OCI-LY7 (cell line): Measurements from ENCODE around the gene MYOCD. TPM values are rescaled to one million over a fixed set of nuclear protein-coding genes. Genes with fewer than 3 reads are reported as not detected.

ENCODE experiments used
- BruUV-seq: library from RNA; stranded (reverse); fragments of 400-500 nt; replicated peaks from 2 replicates; lab custom pipeline; 2021; lab: Mats Ljungman, UMichigan
- CTCF ChIA-PET: fragments of 300-600 bp; sonication (Branson Sonifier 250); formaldehyde crosslinking; loops from one replicate; lab custom pipeline; 2022; ENCODE audit warnings: antibody characterized with exemption; ENCODE audit not compliant: unreplicated experiment; lab: Charles Lee
- POLR2A ChIA-PET: fragments of 300-600 bp; sonication (Branson Sonifier 250); formaldehyde crosslinking; loops from one replicate; lab custom pipeline; 2022; ENCODE audit warnings: antibody characterized with exemption; lab: Charles Lee
- DNase-seq: peaks from one replicate; pipeline ENCODE4 v3.0.0-alpha.2; 2015; ENCODE audit warnings: low spot score
- H2AFZ ChIP-seq: fragments of 200-600 bp; sonication (generic), shearing (Covaris generic); 2 replicates; pipeline ENCODE4 v1.6.1; 2014; ENCODE audit warnings: mild to moderate bottlenecking, antibody characterized with exemption, low read length, moderate library complexity
- H3K27ac ChIP-seq: fragments of 200-600 bp; sonication (generic); 2 replicates; pipeline ENCODE4 v1.5.1; 2014; ENCODE audit warnings: mixed run types, low read depth, mild to moderate bottlenecking, moderate library complexity, low read length, inconsistent platforms; ENCODE audit not compliant: poor library complexity, severe bottlenecking
- H3K36me3 ChIP-seq: fragments of 200-600 bp; sonication (generic); 2 replicates; pipeline ENCODE4 v1.6.1; 2014; ENCODE audit warnings: mild to moderate bottlenecking, antibody characterized with exemption, low read length, moderate library complexity, mixed read lengths; ENCODE audit not compliant: insufficient read depth
- H3K4me1 ChIP-seq: fragments of 200-600 bp; sonication (generic); 2 replicates; pipeline ENCODE4 v1.5.1; 2014; ENCODE audit warnings: mild to moderate bottlenecking, low read length; ENCODE audit not compliant: insufficient read depth, poor library complexity, severe bottlenecking
- H3K4me2 ChIP-seq: fragments of 200-600 bp; sonication (generic); 2 replicates; pipeline ENCODE4 v1.6.1; 2014; ENCODE audit warnings: mild to moderate bottlenecking, low read length
- H3K4me3 ChIP-seq: fragments of 200-600 bp; sonication (generic); 2 replicates; pipeline ENCODE4 v1.5.1; 2014; ENCODE audit warnings: mild to moderate bottlenecking, low read depth, low read length; ENCODE audit not compliant: poor library complexity, severe bottlenecking
- H3K79me2 ChIP-seq: fragments of 200-600 bp; sonication (generic); 2 replicates; pipeline ENCODE4 v1.6.1; 2016; ENCODE audit warnings: low read depth, mild to moderate bottlenecking, low read length, moderate library complexity, mixed read lengths; ENCODE audit not compliant: insufficient read depth
- H3K9me2 ChIP-seq: fragments of 200-600 bp; sonication (generic); 2 replicates; pipeline ENCODE4 v1.6.1; 2016; ENCODE audit warnings: mild to moderate bottlenecking, low read length, mixed read lengths; ENCODE audit not compliant: insufficient read depth
- H3K9me3 ChIP-seq: fragments of 200-600 bp; sonication (generic); 2 replicates; pipeline ENCODE4 v1.6.1; 2014; ENCODE audit warnings: mild to moderate bottlenecking, mixed run types, low read length, mixed read lengths
- H4K20me1 ChIP-seq: fragments of 200-600 bp; sonication (generic); 2 replicates; pipeline ENCODE4 v1.6.1; 2014; ENCODE audit warnings: mild to moderate bottlenecking, antibody characterized with exemption, low read length, moderate library complexity, mixed read lengths; ENCODE audit not compliant: insufficient read depth
- CTCF ChIP-seq: fragments of 200-600 bp; sonication (generic); conservative IDR thresholded peaks from 2 replicates; pipeline ENCODE4 v1.5.1; 2014; ENCODE audit warnings: mild to moderate bottlenecking, antibody characterized with exemption, low read length, moderate library complexity, mixed read lengths
- EZH2phosphoT487 ChIP-seq: fragments of 200-600 bp; sonication (generic); IDR thresholded peaks from 2 replicates; pipeline ENCODE4 v1.6.1; 2018; ENCODE audit warnings: low read depth, borderline replicate concordance, mild to moderate bottlenecking, mixed run types, antibody characterized with exemption, low read length, moderate library complexity, mixed read lengths
- intact Hi-C: fragments of 100-400 bp; cut with micrococcal nuclease; formaldehyde crosslinking; loops from one replicate; pipeline ENCODE4 v1.10.0; 2022; ENCODE audit not compliant: unreplicated experiment
- total RNA-seq, 2 experiments: library from RNA; depleted of rRNA in 1 of 2; stranded (reverse); fragments of >200 nt in 1 of 2; shearing (Covaris generic) in 1 of 2; gene quantifications; 2 replicates each; pipeline ENCODE4 v1.2.3, GENCODE V29; 2014 to 2022

Gene MYOCD
- total RNA-seq, 2 experiments from 2014 or later, result not detected

GRCh38 chr17:12768255-12768654, 102.6 kb downstream of the MYOCD start:
- TF ChIP-seq EZH2phosphoT487 (no peak), CTCF (no peak)
- no peak overlapping the region for H3K4me3 ChIP-seq
- H3K9me3 ChIP-seq, result no peaks in the 10 kb centered on the region
- H3K9me2 ChIP-seq, result no peaks in the 10 kb centered on the region
- H3K4me2 ChIP-seq, result no peak overlapping the region
- H4K20me1 ChIP-seq, result no peaks in the 10 kb centered on the region
- peaks cover 4% of the 10 kb centered on the region for H3K4me1 ChIP-seq
- POLR2A ChIA-PET, result no interaction called here
- no peak overlapping the region for H3K27ac ChIP-seq
- H2AFZ ChIP-seq, result no peak overlapping the region
- no TSS peak for BruUV-seq
- no peaks in the 10 kb centered on the region for H3K36me3 ChIP-seq
- intact Hi-C loops, result loop anchor here (10.0 kb wide), 1 partner anchor 53 kb away; no protein-coding TSS in a partner anchor
- H3K79me2 ChIP-seq, result no peaks in the 10 kb centered on the region
- no peak for DNase-seq
- CTCF ChIA-PET, result no interaction called here

GRCh38 chr17:12769981-12770380, 104.3 kb downstream of the MYOCD start:
- H3K9me3 ChIP-seq, result no peaks in the 10 kb centered on the region
- H3K4me3 ChIP-seq, result no peak overlapping the region
- no peak overlapping the region for H3K4me2 ChIP-seq
- ChIA-PET POLR2A (no interaction called here), CTCF (no interaction called here)
- no peak for TF ChIP-seq CTCF
- TF ChIP-seq EZH2phosphoT487, result no peak
- no peak overlapping the region for H3K27ac ChIP-seq
- BruUV-seq, result no TSS peak
- no peaks in the 10 kb centered on the region for H3K9me2 ChIP-seq
- H3K4me1 ChIP-seq, result peaks cover 5% of the 10 kb centered on the region
- H3K79me2 ChIP-seq, result no peaks in the 10 kb centered on the region
- no peak overlapping the region for H2AFZ ChIP-seq
- DNase-seq, result no peak
- intact Hi-C loops, result loop anchor here (10.0 kb wide), 1 partner anchor 55 kb away; no protein-coding TSS in a partner anchor
- H4K20me1 ChIP-seq, result no peaks in the 10 kb centered on the region
- no peaks in the 10 kb centered on the region for H3K36me3 ChIP-seq

- no peaks in the 10 kb centered on the region for H3K9me2 ChIP-seq
- TF ChIP-seq CTCF (no peak), EZH2phosphoT487 (no peak)
- POLR2A ChIA-PET, result no interaction called here
Observed at GRCh38 chr17:12773153-12773552, 107.5 kb downstream of the MYOCD start.

More at GRCh38 chr17:12773153-12773552, 107.5 kb downstream of the MYOCD start:
- H3K36me3 ChIP-seq, result no peaks in the 10 kb centered on the region
- H3K27ac ChIP-seq, result no peak overlapping the region
- peaks cover 5% of the 10 kb centered on the region for H3K4me1 ChIP-seq
- no peaks in the 10 kb centered on the region for H3K9me3 ChIP-seq
- BruUV-seq, result no TSS peak
- DNase-seq, result no peak
- H3K4me2 ChIP-seq, result no peak overlapping the region
- H3K79me2 ChIP-seq, result no peaks in the 10 kb centered on the region
- no peak overlapping the region for H3K4me3 ChIP-seq
- CTCF ChIA-PET, result no interaction called here
- intact Hi-C loops, result no loop called here
- no peaks in the 10 kb centered on the region for H4K20me1 ChIP-seq
- no peak overlapping the region for H2AFZ ChIP-seq
